Mesothelial cell of epicardium (in vitro differentiated cells): Measurements from ENCODE around the gene TRIM63. TPM values are rescaled to one million over a fixed set of nuclear protein-coding genes. Genes with fewer than 3 reads are reported as not detected.
"Not testable (repeated sequence)": the region's sequence is repeated elsewhere in the genome, so short reads cannot be mapped to it uniquely, and the experiment has no call there.

Source experiments
- DNase-seq, 2 experiments: peaks; one replicate each; pipeline ENCODE4 v3.0.0; 2021; ENCODE audit warnings: low spot score in 2 of 2; ENCODE audit not compliant: unreplicated experiment in 2 of 2
- H3K27ac Mint-ChIP-seq: 2 replicates; pipeline ENCODE4 v1.8.0; 2021; ENCODE audit warnings: mixed read lengths
- H3K27me3 Mint-ChIP-seq: 2 replicates; pipeline ENCODE4 v1.8.0; 2021; ENCODE audit warnings: low read depth, mixed read lengths
- H3K36me3 Mint-ChIP-seq: 2 replicates; pipeline ENCODE4 v1.8.0; 2021; ENCODE audit warnings: mixed read lengths
- H3K4me1 Mint-ChIP-seq: 2 replicates; pipeline ENCODE4 v1.8.0; 2021; ENCODE audit warnings: mixed read lengths
- H3K4me3 Mint-ChIP-seq: 2 replicates; pipeline ENCODE4 v1.8.0; 2021; ENCODE audit warnings: mild to moderate bottlenecking, moderate library complexity, mixed read lengths
- H3K9me3 Mint-ChIP-seq: 2 replicates; pipeline ENCODE4 v1.8.0; 2021; ENCODE audit warnings: mixed read lengths
- CTCF ChIP-seq: fragments of 200-600 bp; sonication (generic); IDR thresholded peaks from one replicate; pipeline ENCODE4 v1.5.0; 2021; ENCODE audit warnings: antibody characterized with exemption; ENCODE audit not compliant: unreplicated experiment
- total RNA-seq: library from RNA; stranded (reverse); gene quantifications from 3 replicates; pipeline ENCODE4 v1.2.1, GENCODE V29; 2021

TRIM63 gene
- total RNA-seq, 1 donor from 2014 or later: 1.9 TPM

- no peak for DNase-seq
- Mint-ChIP-seq H3K27me3 (no peaks in the 10 kb centered on the region), H3K9me3 (no peaks in the 10 kb centered on the region)
Measured at GRCh38 chr1:26109229-26110164, 42.1 kb upstream of the TRIM63 start.

GRCh38 chr1:26105226-26105548 lies 37.8 kb upstream of the TRIM63 start:
- H3K27ac Mint-ChIP-seq: peak overlapping the region; percentile 45
- not testable (repeated sequence) for H3K4me3 Mint-ChIP-seq

More at GRCh38 chr1:26109229-26110164, 42.1 kb upstream of the TRIM63 start:
- Mint-ChIP-seq H3K36me3 (peaks cover 6% of the 10 kb centered on the region), H3K4me1 (peaks cover 31% of the 10 kb centered on the region), H3K4me3 (peak overlapping the region; percentile 81), H3K27ac (peak overlapping the region; percentile 90)
- TF ChIP-seq CTCF: no peak

GRCh38 chr1:26102526-26102925 lies 35.1 kb upstream of the TRIM63 start:
- H3K27me3 Mint-ChIP-seq: no peaks in the 10 kb centered on the region
- no peak overlapping the region for H3K4me3 Mint-ChIP-seq
- no peak for DNase-seq
- H3K27ac Mint-ChIP-seq: peak overlapping the region; percentile 79
- no peaks in the 10 kb centered on the region for H3K9me3 Mint-ChIP-seq
- peaks cover 30% of the 10 kb centered on the region for H3K4me1 Mint-ChIP-seq
- no peaks in the 10 kb centered on the region for H3K36me3 Mint-ChIP-seq
- no peak for TF ChIP-seq CTCF

More at GRCh38 chr1:26105226-26105548, 37.8 kb upstream of the TRIM63 start:
- TF ChIP-seq CTCF: peak; percentile 53
- H3K36me3 Mint-ChIP-seq, H3K9me3 Mint-ChIP-seq, DNase-seq, H3K27me3 Mint-ChIP-seq: not testable (repeated sequence)
- H3K4me1 Mint-ChIP-seq: peaks cover 31% of the 10 kb centered on the region

GRCh38 chr1:26102119-26102518 lies 34.7 kb upstream of the TRIM63 start:
- no peak for DNase-seq
- H3K4me1 Mint-ChIP-seq: peaks cover 34% of the 10 kb centered on the region
- no peaks in the 10 kb centered on the region for H3K36me3 Mint-ChIP-seq
- TF ChIP-seq CTCF: no peak
- H3K9me3 Mint-ChIP-seq: no peaks in the 10 kb centered on the region
- no peak overlapping the region for H3K4me3 Mint-ChIP-seq
- H3K27me3 Mint-ChIP-seq: no peaks in the 10 kb centered on the region
- peak overlapping the region; percentile 79 for H3K27ac Mint-ChIP-seq

- H3K4me1 Mint-ChIP-seq: peaks cover 45% of the 10 kb centered on the region
Measured at GRCh38 chr1:26100204-26100603, 32.8 kb upstream of the TRIM63 start.

GRCh38 chr1:26099780-26100179 lies 32.4 kb upstream of the TRIM63 start:
- Mint-ChIP-seq H3K27me3 (no peaks in the 10 kb centered on the region), H3K4me3 (no peak overlapping the region), H3K4me1 (peaks cover 43% of the 10 kb centered on the region), H3K36me3 (no peaks in the 10 kb centered on the region), H3K9me3 (no peaks in the 10 kb centered on the region), H3K27ac (peak overlapping the region; percentile 34)
- TF ChIP-seq CTCF: no peak
- DNase-seq: no peak

More at GRCh38 chr1:26100204-26100603, 32.8 kb upstream of the TRIM63 start:
- peak overlapping the region; percentile 69 for H3K27ac Mint-ChIP-seq
- H3K27me3 Mint-ChIP-seq, H3K36me3 Mint-ChIP-seq, DNase-seq, H3K4me3 Mint-ChIP-seq, H3K9me3 Mint-ChIP-seq: not testable (repeated sequence)
